HFFc6 (cell line): Measurements from ENCODE around the gene RAB3B. TPM values are rescaled to one million over a fixed set of nuclear protein-coding genes. Genes with fewer than 3 reads are reported as not detected.

ENCODE experiments used
- DNase-seq: peaks from one replicate; pipeline ENCODE4 v3.0.0-alpha.2; 2018
- H3K27ac Mint-ChIP-seq: 2 replicates; pipeline ENCODE4 v1.8.0; 2020; ENCODE audit warnings: mild to moderate bottlenecking, mixed read lengths
- H3K27me3 Mint-ChIP-seq: 2 replicates; pipeline ENCODE4 v1.8.0; 2021; ENCODE audit warnings: mild to moderate bottlenecking, moderate library complexity, mixed read lengths; ENCODE audit not compliant: insufficient read depth
- H3K36me3 Mint-ChIP-seq: 2 replicates; pipeline ENCODE4 v1.8.0; 2021; ENCODE audit warnings: low read depth, mixed read lengths
- H3K4me1 Mint-ChIP-seq: 2 replicates; pipeline ENCODE4 v1.8.0; 2020; ENCODE audit warnings: low read depth, mixed read lengths
- H3K4me3 Mint-ChIP-seq: 2 replicates; pipeline ENCODE4 v1.8.0; 2020; ENCODE audit warnings: mild to moderate bottlenecking, moderate library complexity, mixed read lengths
- H3K9me3 Mint-ChIP-seq: 2 replicates; pipeline ENCODE4 v1.8.0; 2020; ENCODE audit warnings: mild to moderate bottlenecking, mixed read lengths
- CTCF ChIP-seq: fragments of 200-600 bp; sonication (generic); IDR thresholded peaks from 2 replicates; pipeline ENCODE4 v1.5.0; 2021; ENCODE audit warnings: antibody characterized with exemption, mild to moderate bottlenecking
- total RNA-seq, 6 experiments: library from RNA; stranded (reverse); fragmentation: NEBNext Ultra II Directional; extraction: Animal tissue kit (Norgen Biotek cat#: 25700); gene quantifications; 2 replicates in 1 of 6; 3 replicates in 5 of 6; pipeline ENCODE4 v1.2.3, GENCODE V29; 2021

RAB3B gene
- total RNA-seq, 6 experiments from 2014 or later = 138 to 174 (median 157) TPM

- peaks cover 20% of the 10 kb centered on the region for H3K9me3 Mint-ChIP-seq
- no peak for TF ChIP-seq CTCF
- H3K36me3 Mint-ChIP-seq = peaks cover 62% of the 10 kb centered on the region
- H3K4me3 Mint-ChIP-seq = no peak overlapping the region
- H3K27me3 Mint-ChIP-seq = no peaks in the 10 kb centered on the region
- peaks cover 60% of the 10 kb centered on the region for H3K4me1 Mint-ChIP-seq
- H3K27ac Mint-ChIP-seq = no peak overlapping the region
- no peak for DNase-seq
These were observed 44.9 kb downstream of the RAB3B start for GRCh38 chr1:51945591-51945990.

GRCh38 chr1:51942281-51942680, 48.2 kb downstream of the RAB3B start:
- no peaks in the 10 kb centered on the region for H3K27me3 Mint-ChIP-seq
- no peak overlapping the region for H3K4me3 Mint-ChIP-seq
- no peak overlapping the region for H3K27ac Mint-ChIP-seq
- DNase-seq = no peak
- H3K9me3 Mint-ChIP-seq = peaks cover 20% of the 10 kb centered on the region
- H3K36me3 Mint-ChIP-seq = peaks cover 51% of the 10 kb centered on the region
- TF ChIP-seq CTCF = no peak
- H3K4me1 Mint-ChIP-seq = peaks cover 35% of the 10 kb centered on the region

- H3K9me3 Mint-ChIP-seq = peaks cover 20% of the 10 kb centered on the region
- peak overlapping the region; percentile 25; the same call in 1 of the 2 replicates for H3K27ac Mint-ChIP-seq
- no peak for DNase-seq
- peaks cover 55% of the 10 kb centered on the region for H3K36me3 Mint-ChIP-seq
- H3K4me3 Mint-ChIP-seq = no peak overlapping the region
- peaks cover 35% of the 10 kb centered on the region for H3K4me1 Mint-ChIP-seq
- no peak for TF ChIP-seq CTCF
- no peaks in the 10 kb centered on the region for H3K27me3 Mint-ChIP-seq
These were observed 49.0 kb downstream of the RAB3B start for GRCh38 chr1:51941528-51941927.

GRCh38 chr1:51937112-51937511, 53.4 kb downstream of the RAB3B start:
- peaks cover 46% of the 10 kb centered on the region for H3K36me3 Mint-ChIP-seq
- H3K27ac Mint-ChIP-seq = peak overlapping the region; percentile 34; the same call in 1 of the 2 replicates
- DNase-seq = no peak
- H3K4me1 Mint-ChIP-seq = peaks cover 46% of the 10 kb centered on the region
- no peak for TF ChIP-seq CTCF
- H3K4me3 Mint-ChIP-seq = no peak overlapping the region
- peaks cover 14% of the 10 kb centered on the region for H3K9me3 Mint-ChIP-seq
- no peaks in the 10 kb centered on the region; the same call in 1 of the 2 replicates for H3K27me3 Mint-ChIP-seq

GRCh38 chr1:51936531-51936930, 54.0 kb downstream of the RAB3B start:
- Mint-ChIP-seq H3K27me3 (no peaks in the 10 kb centered on the region; the same call in 1 of the 2 replicates), H3K36me3 (peaks cover 44% of the 10 kb centered on the region), H3K4me3 (no peak overlapping the region), H3K9me3 (peaks cover 8% of the 10 kb centered on the region), H3K4me1 (peaks cover 47% of the 10 kb centered on the region), H3K27ac (peak overlapping the region; percentile 34)
- peak; percentile 36 for DNase-seq
- TF ChIP-seq CTCF = peak; percentile 62; the same call in 1 of the 2 replicates

GRCh38 chr1:51933344-51933743, 57.2 kb downstream of the RAB3B start:
- Mint-ChIP-seq H3K27ac (no peak overlapping the region; the same call in 1 of the 2 replicates), H3K4me1 (peaks cover 45% of the 10 kb centered on the region)

More at GRCh38 chr1:51933344-51933743, 57.2 kb downstream of the RAB3B start:
- no peak for TF ChIP-seq CTCF
- no peaks in the 10 kb centered on the region; the same call in 1 of the 2 replicates for H3K27me3 Mint-ChIP-seq
- peaks cover 46% of the 10 kb centered on the region for H3K36me3 Mint-ChIP-seq
- DNase-seq = no peak
- H3K4me3 Mint-ChIP-seq = no peak overlapping the region
- no peaks in the 10 kb centered on the region for H3K9me3 Mint-ChIP-seq
